ENCODE data around the gene FGF4.
"Not testable (repeated sequence)": the region's sequence is repeated elsewhere in the genome, so short reads cannot be mapped to it uniquely, and the experiment has no call there.

Gene FGF4

GRCh38 chr11:69770540-69770939 lies 4.6 kb downstream of the FGF4 start:
- no peak for DNase-seq

- DNase-seq = no peak
These were observed 9.6 kb downstream of the FGF4 start for GRCh38 chr11:69765498-69765995.

- not testable (repeated sequence) for DNase-seq
These were observed 10.2 kb downstream of the FGF4 start for GRCh38 chr11:69764918-69765317.

GRCh38 chr11:69760319-69760718 lies 14.8 kb downstream of the FGF4 start:
- DNase-seq = no peak

- no peak for DNase-seq
These were observed 22.3 kb downstream of the FGF4 start for GRCh38 chr11:69752890-69753289.

- DNase-seq = no peak
These were observed 24.1 kb downstream of the FGF4 start for GRCh38 chr11:69750875-69751597.

GRCh38 chr11:69750108-69750850 lies 24.9 kb downstream of the FGF4 start:
- DNase-seq = no peak

- DNase-seq = no peak
These were observed 26.5 kb downstream of the FGF4 start for GRCh38 chr11:69748637-69749036.

- DNase-seq = no peak
These were observed 28.1 kb downstream of the FGF4 start for GRCh38 chr11:69746752-69747742.

- DNase-seq = no peak
These were observed 29.0 kb downstream of the FGF4 start for GRCh38 chr11:69746140-69746539.

- no peak for DNase-seq
These were observed 29.9 kb downstream of the FGF4 start for GRCh38 chr11:69745201-69745600.

GRCh38 chr11:69744435-69744834 lies 30.7 kb downstream of the FGF4 start:
- DNase-seq = no peak

GRCh38 chr11:69734841-69735240 lies 40.3 kb downstream of the FGF4 start:
- DNase-seq = no peak

GRCh38 chr11:69734367-69734766 lies 40.8 kb downstream of the FGF4 start:
- no peak for DNase-seq

- DNase-seq = no peak
These were observed 42.2 kb downstream of the FGF4 start for GRCh38 chr11:69732910-69733309.

- DNase-seq = no peak
These were observed 44.0 kb downstream of the FGF4 start for GRCh38 chr11:69731110-69731509.

- DNase-seq = no peak
These were observed 44.6 kb downstream of the FGF4 start for GRCh38 chr11:69730500-69730899.

- DNase-seq = no peak
These were observed 45.9 kb downstream of the FGF4 start for GRCh38 chr11:69729252-69729651.

- no peak for DNase-seq
These were observed 47.9 kb downstream of the FGF4 start for GRCh38 chr11:69727266-69727665.

- DNase-seq = no peak
These were observed 48.7 kb downstream of the FGF4 start for GRCh38 chr11:69726481-69726880.

GRCh38 chr11:69726019-69726418 lies 49.1 kb downstream of the FGF4 start:
- no peak for DNase-seq

- no peak for DNase-seq
These were observed 53.4 kb downstream of the FGF4 start for GRCh38 chr11:69721745-69722144.

- DNase-seq = no peak
These were observed 54.0 kb downstream of the FGF4 start for GRCh38 chr11:69721106-69721505.

Measured in NCI-H187 (cell line).